Peyer's patch (tissue), 4 donors: ENCODE results near the gene AFG1L.

ENCODE experiments used
- CTCF ChIP-seq, 6 experiments: fragments of 450-650 bp in 4 of 6; fragments of 200-600 bp in 2 of 6; sonication (generic) in 1 of 6; IDR thresholded peaks; one replicate each; pipeline ENCODE4 v1.5.1; 2017 to 2019; ENCODE audit warnings: antibody characterized with exemption in 6 of 6, mild to moderate bottlenecking in 3 of 6, moderate library complexity in 1 of 6
- POLR2A ChIP-seq, 2 donors: fragments of 450-650 bp; IDR thresholded peaks; one replicate each; pipeline ENCODE4 v1.5.1; 2017; ENCODE audit warnings: antibody characterized with exemption in 2 of 2, mild to moderate bottlenecking in 2 of 2, moderate library complexity in 2 of 2

DNA sequence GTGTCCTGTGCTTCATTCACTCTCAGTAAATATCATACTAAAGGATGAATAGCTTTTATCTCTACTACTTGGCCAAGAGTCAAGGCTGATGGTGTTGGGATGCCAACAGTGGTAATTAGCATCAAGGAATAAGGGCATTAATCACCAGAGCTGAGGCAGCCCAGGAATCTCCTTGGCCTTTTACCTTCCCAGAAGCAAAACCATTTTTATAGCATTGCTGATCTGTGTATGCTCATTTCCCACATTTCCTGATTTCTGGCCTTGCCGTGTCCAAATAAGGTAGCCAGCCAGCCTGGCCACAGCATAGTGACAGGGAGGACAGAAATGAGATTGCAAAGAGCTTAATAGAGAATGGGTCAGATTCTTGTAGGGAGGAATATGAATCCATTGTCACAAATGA, 189.2 kb downstream of the AFG1L start:
- TF ChIP-seq CTCF (IDR thresholded peaks at IDR 0.05) = no peak
- no peak for TF ChIP-seq POLR2A (IDR thresholded peaks at IDR 0.05)
